Peyer's patch (tissue), 4 donors: ENCODE measurements around the gene ZZZ3.

Source experiments
- CTCF ChIP-seq, 6 experiments: fragments of 450-650 bp in 4 of 6; fragments of 200-600 bp in 2 of 6; sonication (generic) in 1 of 6; IDR thresholded peaks; one replicate each; pipeline ENCODE4 v1.5.1; 2017 to 2019; ENCODE audit warnings: antibody characterized with exemption in 6 of 6, mild to moderate bottlenecking in 3 of 6, moderate library complexity in 1 of 6
- POLR2A ChIP-seq, 2 donors: fragments of 450-650 bp; IDR thresholded peaks; one replicate each; pipeline ENCODE4 v1.5.1; 2017; ENCODE audit warnings: antibody characterized with exemption in 2 of 2, mild to moderate bottlenecking in 2 of 2, moderate library complexity in 2 of 2

- TF ChIP-seq CTCF (IDR thresholded peaks at IDR 0.05), result peak in 4 of 6 experiments; percentile 15 to 41 (median 26)
- no peak for TF ChIP-seq POLR2A (IDR thresholded peaks at IDR 0.05)
Measured at GRCh38 chr1:77687519-77687906, 5.1 kb upstream of the ZZZ3 start.
